Measurements from ENCODE around the gene TBC1D14.

- TF ChIP-seq YY1 (IDR thresholded peaks at IDR 0.05; ENCODE audit: insufficient read depth, insufficient read length), result no peak
- TF ChIP-seq SUZ12 (IDR thresholded peaks at IDR 0.05; ENCODE audit: extremely low read depth, insufficient read depth, insufficient read length), result no peak
- no peak for TF ChIP-seq ZNF274 (IDR thresholded peaks at IDR 0.05; ENCODE audit: low read depth, low read length)
These were observed 19.7 kb downstream of the TBC1D14 start for GRCh38 chr4:6929339-6929811.
